HEK293 (cell line): Measurements from ENCODE around the gene ABCC12.

Source experiments
- CTCF ChIA-PET: fragments of 350-600 bp; formaldehyde crosslinking; extraction: SDS; loops from one replicate; lab custom pipeline; 2021; ENCODE audit warnings: antibody characterized with exemption; lab: Yijun Ruan, JAX
- POLR2A ChIA-PET: fragments of 300-600 bp; formaldehyde crosslinking; extraction: SDS; loops from one replicate; lab custom pipeline; 2020; ENCODE audit warnings: antibody characterized with exemption, inconsistent platforms; lab: Yijun Ruan, JAX
- H3K27ac ChIP-seq: fragments of 200-500 bp; sonication (Bioruptor generic); 2 replicates; pipeline ENCODE4 v1.5.1; 2014; ENCODE audit warnings: low read depth, low read length, control low read depth, inconsistent platforms; ENCODE audit errors: extremely low read depth
- H3K36me3 ChIP-seq, 2 experiments: fragments of 200-500 bp in 1 of 2; sonication (Bioruptor generic) in 1 of 2; 1 replicate in 1 of 2; 2 replicates in 1 of 2; pipeline ENCODE4 v1.5.1; 2014 to 2017; ENCODE audit warnings: inconsistent platforms in 2 of 2, low read length in 2 of 2; ENCODE audit not compliant: control insufficient read depth in 2 of 2, insufficient read depth in 1 of 2
- H3K4me1 ChIP-seq: fragments of 200-500 bp; sonication (Bioruptor generic); 2 replicates; pipeline ENCODE4 v1.5.1; 2014; ENCODE audit warnings: mild to moderate bottlenecking, low read length, inconsistent platforms; ENCODE audit not compliant: control insufficient read depth, insufficient read depth
- H3K4me3 ChIP-seq: 2 replicates; pipeline ENCODE4 v1.5.1; 2011; ENCODE audit warnings: low read depth, mild to moderate bottlenecking, control low read depth, low read length, moderate library complexity
- H3K9me3 ChIP-seq: fragments of 200-500 bp; sonication (Bioruptor generic); 2 replicates; pipeline ENCODE4 v1.5.1; 2014; ENCODE audit warnings: low read depth, low read length, inconsistent platforms; ENCODE audit not compliant: control insufficient read depth, insufficient read depth
- EGR2 ChIP-seq: fragments of 450-650 bp; formaldehyde crosslinking; IDR thresholded peaks from 2 replicates; pipeline ENCODE4 v1.5.1; 2016; ENCODE audit warnings: low read depth, missing biosample characterization, missing genetic modification characterization
- GLI4 ChIP-seq: fragments of 450-650 bp; formaldehyde crosslinking; IDR thresholded peaks from 2 replicates; pipeline ENCODE4 v1.5.1; 2016; ENCODE audit warnings: missing biosample characterization, missing genetic modification characterization
- HOXD13 ChIP-seq: sonication (generic); formaldehyde crosslinking; IDR thresholded peaks from 2 replicates; pipeline ENCODE4 v1.8.0; 2022; ENCODE audit warnings: missing genetic modification reagents, borderline replicate concordance
- KLF7 ChIP-seq: fragments of 450-650 bp; formaldehyde crosslinking; IDR thresholded peaks from 2 replicates; pipeline ENCODE4 v1.5.1; 2016; ENCODE audit warnings: missing biosample characterization, missing genetic modification characterization, borderline replicate concordance
- MYNN ChIP-seq: fragments of 450-650 bp; formaldehyde crosslinking; IDR thresholded peaks from 2 replicates; pipeline ENCODE4 v1.5.1; 2016; ENCODE audit warnings: missing biosample characterization, missing genetic modification characterization, borderline replicate concordance
- PBX3 ChIP-seq: sonication (generic); formaldehyde crosslinking; IDR thresholded peaks from 2 replicates; pipeline ENCODE4 v1.8.1; 2022; ENCODE audit warnings: mild to moderate bottlenecking, moderate library complexity, missing genetic modification reagents
- SETDB1 ChIP-seq: IDR thresholded peaks from one replicate; pipeline ENCODE4 v1.6.1; 2017; ENCODE audit warnings: mild to moderate bottlenecking, low read length, moderate library complexity, mixed read lengths; ENCODE audit not compliant: insufficient read length
- TSHZ1 ChIP-seq: fragments of 450-650 bp; formaldehyde crosslinking; IDR thresholded peaks from 2 replicates; pipeline ENCODE4 v1.5.1; 2016; ENCODE audit warnings: missing biosample characterization, missing genetic modification characterization, borderline replicate concordance
- ZNF146 ChIP-seq: fragments of 450-650 bp; formaldehyde crosslinking; IDR thresholded peaks from 2 replicates; pipeline ENCODE4 v1.5.1; 2016; ENCODE audit warnings: missing biosample characterization, missing genetic modification characterization
- ZNF23 ChIP-seq: fragments of 450-650 bp; formaldehyde crosslinking; IDR thresholded peaks from 2 replicates; pipeline ENCODE4 v1.5.1; 2016; ENCODE audit warnings: missing biosample characterization, missing genetic modification characterization, borderline replicate concordance
- ZNF266 ChIP-seq: fragments of 450-650 bp; formaldehyde crosslinking; IDR thresholded peaks from 2 replicates; pipeline ENCODE4 v1.5.1; 2016; ENCODE audit warnings: missing biosample characterization, missing genetic modification characterization, low read depth
- ZNF292 ChIP-seq: fragments of 450-650 bp; formaldehyde crosslinking; IDR thresholded peaks from 2 replicates; pipeline ENCODE4 v1.5.1; 2016; ENCODE audit warnings: low read depth, missing biosample characterization, missing genetic modification characterization, borderline replicate concordance
- ZNF488 ChIP-seq: fragments of 450-650 bp; formaldehyde crosslinking; IDR thresholded peaks from 2 replicates; pipeline ENCODE4 v1.5.1; 2016; ENCODE audit warnings: missing biosample characterization, missing genetic modification characterization
- ZNF513 ChIP-seq: fragments of 450-650 bp; IDR thresholded peaks from 2 replicates; pipeline ENCODE4 v1.5.1; 2018; ENCODE audit warnings: missing biosample characterization, missing genetic modification characterization
- ZNF571 ChIP-seq: fragments of 450-650 bp; formaldehyde crosslinking; IDR thresholded peaks from 2 replicates; pipeline ENCODE4 v1.5.0; 2017; ENCODE audit warnings: missing biosample characterization, missing genetic modification characterization
- ZNF596 ChIP-seq: fragments of 450-650 bp; IDR thresholded peaks from 2 replicates; pipeline ENCODE4 v1.5.0; 2018; ENCODE audit warnings: missing biosample characterization, mild to moderate bottlenecking, missing genetic modification characterization, moderate library complexity
- ZNF654 ChIP-seq: fragments of 450-650 bp; formaldehyde crosslinking; IDR thresholded peaks from 2 replicates; pipeline ENCODE4 v1.5.1; 2016; ENCODE audit warnings: low read depth, missing biosample characterization, missing genetic modification characterization
- ZNF660 ChIP-seq: fragments of 450-650 bp; IDR thresholded peaks from 2 replicates; pipeline ENCODE4 v1.5.1; 2018; ENCODE audit warnings: missing biosample characterization, mild to moderate bottlenecking, missing genetic modification characterization
- ZNF664 ChIP-seq: fragments of 450-650 bp; formaldehyde crosslinking; IDR thresholded peaks from 2 replicates; pipeline ENCODE4 v1.5.1; 2016; ENCODE audit warnings: missing biosample characterization, missing genetic modification characterization
- ZNF707 ChIP-seq: fragments of 450-650 bp; formaldehyde crosslinking; IDR thresholded peaks from 2 replicates; pipeline ENCODE4 v1.5.1; 2016; ENCODE audit warnings: missing biosample characterization, missing genetic modification characterization

The ABCC12 gene

GRCh38 chr16:48133455-48134211 is 22.2 kb downstream of the ABCC12 start:
- CTCF ChIA-PET: interaction anchor here (1.5 kb wide), 1 partner anchor 16 kb away, joined by 5 read pairs; no protein-coding TSS in a partner anchor
- Histone ChIP-seq H3K27ac (no peak overlapping the region), H3K9me3 (no peaks in the 10 kb centered on the region), H3K4me3 (no peak overlapping the region), H3K4me1 (no peaks in the 10 kb centered on the region), H3K36me3 (no peaks in the 10 kb centered on the region)
- POLR2A ChIA-PET: no interaction called here
- no peak for TF ChIP-seq ZNF707
- TF ChIP-seq ZNF660 (tag by site-specific recombination): no peak
- TF ChIP-seq ZNF146 (tag by site-specific recombination): no peak
- no peak for TF ChIP-seq SETDB1
- TF ChIP-seq EGR2 (tag by site-specific recombination): no peak
- no peak for TF ChIP-seq ZNF596 (tag by site-specific recombination)
- TF ChIP-seq TSHZ1 (tag by site-specific recombination): no peak
- TF ChIP-seq ZNF488 (tag by site-specific recombination): no peak
- no peak for TF ChIP-seq ZNF23 (tag by site-specific recombination)
- TF ChIP-seq ZNF654 (tag by site-specific recombination): no peak
- TF ChIP-seq PBX3 (CRISPR knock-in tag): no peak
- no peak for TF ChIP-seq MYNN (tag by site-specific recombination)
- TF ChIP-seq ZNF664 (tag by site-specific recombination): no peak
- no peak for TF ChIP-seq ZNF266 (tag by site-specific recombination)
- no peak for TF ChIP-seq ZNF571 (tag by site-specific recombination)
- no peak for TF ChIP-seq ZNF513 (tag by site-specific recombination)
- no peak for TF ChIP-seq KLF7 (tag by site-specific recombination)
- TF ChIP-seq ZNF292 (tag by site-specific recombination): no peak
- TF ChIP-seq HOXD13 (CRISPR knock-in tag): no peak
- TF ChIP-seq GLI4 (tag by site-specific recombination): no peak
